Retinal pigment epithelial cell (primary cell): ENCODE measurements around the gene ST6GALNAC1.

ENCODE experiments used
- DNase-seq: peaks from one replicate; pipeline ENCODE4 v3.0.0-alpha.2; 2010; ENCODE audit warnings: low read depth
- H3K4me3 ChIP-seq: 2 replicates; pipeline ENCODE4 v1.5.1; 2011; ENCODE audit warnings: mild to moderate bottlenecking, low read length, control low read depth, moderate library complexity
- TF ChIP-seq, protein P1 (sequence below): conservative IDR thresholded peaks from 2 replicates; pipeline ENCODE4 v1.5.1; 2011; ENCODE audit warnings: low read depth, low read length, control low read depth, inconsistent platforms

The ST6GALNAC1 gene, protein sequence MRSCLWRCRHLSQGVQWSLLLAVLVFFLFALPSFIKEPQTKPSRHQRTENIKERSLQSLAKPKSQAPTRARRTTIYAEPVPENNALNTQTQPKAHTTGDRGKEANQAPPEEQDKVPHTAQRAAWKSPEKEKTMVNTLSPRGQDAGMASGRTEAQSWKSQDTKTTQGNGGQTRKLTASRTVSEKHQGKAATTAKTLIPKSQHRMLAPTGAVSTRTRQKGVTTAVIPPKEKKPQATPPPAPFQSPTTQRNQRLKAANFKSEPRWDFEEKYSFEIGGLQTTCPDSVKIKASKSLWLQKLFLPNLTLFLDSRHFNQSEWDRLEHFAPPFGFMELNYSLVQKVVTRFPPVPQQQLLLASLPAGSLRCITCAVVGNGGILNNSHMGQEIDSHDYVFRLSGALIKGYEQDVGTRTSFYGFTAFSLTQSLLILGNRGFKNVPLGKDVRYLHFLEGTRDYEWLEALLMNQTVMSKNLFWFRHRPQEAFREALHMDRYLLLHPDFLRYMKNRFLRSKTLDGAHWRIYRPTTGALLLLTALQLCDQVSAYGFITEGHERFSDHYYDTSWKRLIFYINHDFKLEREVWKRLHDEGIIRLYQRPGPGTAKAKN

DNA sequence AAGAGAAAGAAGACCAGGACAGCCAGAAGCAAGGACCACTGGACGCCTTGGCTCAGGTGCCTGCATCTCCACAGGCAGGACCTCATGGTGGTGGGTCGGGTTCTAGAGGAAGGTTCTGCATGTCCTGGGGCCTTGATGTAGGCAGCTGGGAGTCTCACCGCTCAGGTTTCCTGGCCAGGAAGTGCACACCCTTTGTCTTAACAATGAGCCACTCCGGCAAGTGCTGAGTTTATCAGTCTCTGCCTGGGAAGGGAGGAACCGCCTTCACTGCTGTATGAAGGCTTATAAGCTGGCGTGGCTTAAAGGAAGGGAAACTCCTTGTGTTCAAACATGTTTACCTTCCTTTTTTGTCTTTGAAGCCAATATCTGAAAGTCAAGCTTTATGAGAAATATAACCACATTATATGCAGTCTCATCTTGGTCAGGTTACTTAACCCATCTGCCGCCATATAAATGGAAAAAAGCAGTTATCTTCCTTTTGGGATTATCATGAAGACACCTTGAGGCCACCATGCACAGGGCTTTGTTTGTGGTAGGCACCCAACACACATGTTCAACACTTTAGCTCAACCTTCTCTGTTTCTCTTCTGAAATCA, at the start of gene ST6GALNAC1:
ST6GALNAC1 (minus strand) TSS at position 205 of the 596 bp plus-strand sequence; CDS start at position 86, 119 bp downstream.
- TF ChIP-seq, protein P1, sequence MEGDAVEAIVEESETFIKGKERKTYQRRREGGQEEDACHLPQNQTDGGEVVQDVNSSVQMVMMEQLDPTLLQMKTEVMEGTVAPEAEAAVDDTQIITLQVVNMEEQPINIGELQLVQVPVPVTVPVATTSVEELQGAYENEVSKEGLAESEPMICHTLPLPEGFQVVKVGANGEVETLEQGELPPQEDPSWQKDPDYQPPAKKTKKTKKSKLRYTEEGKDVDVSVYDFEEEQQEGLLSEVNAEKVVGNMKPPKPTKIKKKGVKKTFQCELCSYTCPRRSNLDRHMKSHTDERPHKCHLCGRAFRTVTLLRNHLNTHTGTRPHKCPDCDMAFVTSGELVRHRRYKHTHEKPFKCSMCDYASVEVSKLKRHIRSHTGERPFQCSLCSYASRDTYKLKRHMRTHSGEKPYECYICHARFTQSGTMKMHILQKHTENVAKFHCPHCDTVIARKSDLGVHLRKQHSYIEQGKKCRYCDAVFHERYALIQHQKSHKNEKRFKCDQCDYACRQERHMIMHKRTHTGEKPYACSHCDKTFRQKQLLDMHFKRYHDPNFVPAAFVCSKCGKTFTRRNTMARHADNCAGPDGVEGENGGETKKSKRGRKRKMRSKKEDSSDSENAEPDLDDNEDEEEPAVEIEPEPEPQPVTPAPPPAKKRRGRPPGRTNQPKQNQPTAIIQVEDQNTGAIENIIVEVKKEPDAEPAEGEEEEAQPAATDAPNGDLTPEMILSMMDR: no peak
- DNase-seq: no peak

DNA sequence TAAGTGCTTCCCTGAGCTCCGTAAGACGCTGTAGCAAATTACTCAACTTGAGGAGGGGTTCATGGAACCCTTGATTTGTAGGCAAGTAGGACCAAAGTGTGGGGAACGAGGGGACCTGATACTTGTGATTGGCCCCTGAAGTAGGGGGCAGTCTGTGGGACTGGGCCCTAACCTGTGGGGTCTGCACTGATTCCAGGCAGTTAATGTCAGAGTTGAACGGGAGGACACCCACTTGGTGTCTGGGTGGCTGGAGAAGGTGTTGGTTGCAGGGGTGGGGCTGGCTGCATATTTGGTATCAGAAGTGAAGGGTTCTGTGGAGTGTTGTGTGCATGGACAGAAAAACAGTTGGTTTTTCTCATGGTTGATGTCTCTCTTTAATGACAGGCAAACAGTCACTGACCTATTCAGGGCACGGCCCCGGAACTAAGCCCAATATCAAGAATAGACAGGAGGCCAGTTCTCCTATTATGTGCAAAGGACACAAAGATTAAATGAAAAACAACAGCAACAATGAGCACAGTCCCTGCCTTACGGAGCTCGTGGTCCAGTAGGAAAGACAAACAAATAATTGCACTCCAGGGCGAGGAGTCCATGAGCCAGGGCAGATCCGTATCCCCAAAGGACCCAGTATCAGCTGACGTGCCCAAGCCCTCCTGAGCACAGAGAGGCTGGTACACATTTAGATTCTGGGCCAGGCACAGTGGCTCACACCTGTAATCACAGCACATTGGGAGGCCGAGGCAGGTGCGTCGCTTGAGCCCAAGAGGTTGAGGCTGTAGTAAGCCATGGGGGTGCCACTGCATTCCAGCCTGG, 48.0 kb upstream of the ST6GALNAC1 start:
- TF ChIP-seq, protein P1: no peak
- no peak overlapping the region for H3K4me3 ChIP-seq
- no peak for DNase-seq

More for the DNA sequence above, at the start of gene ST6GALNAC1:
- no peak within 1 kb of the TSS for H3K4me3 ChIP-seq

DNA sequence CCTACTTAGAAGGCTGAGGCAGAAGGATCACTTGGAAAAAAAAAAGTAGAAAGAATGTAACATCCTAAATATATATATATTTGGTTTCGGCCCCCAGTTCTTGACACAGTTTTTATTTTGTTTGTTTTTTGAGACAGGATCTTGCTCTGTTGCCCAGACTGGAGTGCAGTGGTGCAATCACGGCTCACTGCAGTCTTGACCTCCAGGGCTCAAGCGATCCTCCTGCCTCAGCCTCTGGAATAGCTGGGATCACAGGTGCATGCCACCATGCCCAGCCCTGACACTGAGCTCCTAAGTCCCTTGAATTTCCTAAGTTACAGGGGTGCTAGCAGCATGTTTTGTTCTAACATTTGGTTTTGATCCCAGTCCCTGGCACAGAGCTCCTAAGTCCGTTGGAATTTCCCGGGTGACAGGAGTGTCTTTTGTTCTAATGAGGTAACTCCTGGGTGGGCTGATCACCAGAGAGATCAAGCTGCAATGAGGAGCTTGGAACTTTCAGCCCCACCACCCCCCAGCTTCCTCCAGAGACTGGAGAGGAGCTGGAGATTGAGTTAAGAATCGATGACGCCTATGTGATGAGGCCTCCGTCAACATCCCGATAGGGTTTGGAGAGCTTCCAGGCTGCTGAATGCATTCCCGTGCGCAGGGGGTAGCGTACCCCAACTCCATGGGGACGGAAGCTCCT, 47.2 kb upstream of the ST6GALNAC1 start:
- TF ChIP-seq, protein P1: no peak
- no peak overlapping the region for H3K4me3 ChIP-seq
- DNase-seq: no peak

DNA sequence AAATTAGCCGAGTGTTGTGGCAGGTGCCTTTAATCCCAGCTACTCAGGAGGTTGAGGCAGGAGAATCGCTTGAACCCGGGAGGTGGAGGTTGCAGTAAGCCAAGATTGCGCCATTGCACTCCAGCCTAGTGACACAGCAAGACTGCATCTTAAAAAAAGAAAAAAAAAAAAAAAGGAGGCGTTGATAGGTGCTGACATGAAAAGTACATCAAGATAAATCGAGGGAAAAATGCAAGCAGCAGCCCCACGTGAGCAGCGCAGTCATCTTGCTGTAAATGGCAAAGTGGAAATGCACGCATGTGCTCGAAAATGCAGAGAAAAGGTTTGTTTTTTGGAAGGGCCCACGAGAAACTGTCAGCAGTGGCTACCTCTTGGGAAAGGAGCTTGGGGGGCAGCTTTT, 46.3 kb upstream of the ST6GALNAC1 start:
- TF ChIP-seq, protein P1: no peak
- no peak for DNase-seq
- H3K4me3 ChIP-seq: no peak overlapping the region

DNA sequence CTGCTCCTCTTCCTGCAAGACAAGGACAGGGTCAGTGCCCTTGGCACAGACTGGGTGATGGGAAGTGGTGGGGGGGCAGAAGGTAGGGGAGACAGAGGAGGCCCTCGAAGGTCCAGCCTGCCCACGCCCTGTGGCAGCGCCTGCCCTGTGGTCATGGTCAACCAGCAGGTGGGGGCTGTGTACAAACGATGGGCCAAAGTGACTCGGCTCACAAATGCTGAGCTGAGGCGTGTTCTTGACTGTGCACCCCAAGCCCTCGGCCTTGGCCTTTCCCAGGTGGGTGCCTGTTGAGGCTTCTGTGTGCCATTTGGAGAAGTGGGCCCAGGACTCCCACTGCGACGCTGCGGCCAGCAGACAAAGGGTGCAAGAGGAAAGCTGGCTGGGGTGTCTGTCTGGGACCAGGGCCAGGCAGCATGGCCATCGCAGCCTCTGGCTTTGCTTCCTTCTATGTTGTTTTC, 44.6 kb upstream of the ST6GALNAC1 start:
- H3K4me3 ChIP-seq: no peak overlapping the region
- DNase-seq: no peak
- TF ChIP-seq, protein P1: peak; percentile 21
